ENCODE measurements around the gene PSMA7.
"Not testable (repeated sequence)": the region's sequence is repeated elsewhere in the genome, so short reads cannot be mapped to it uniquely, and the experiment has no call there.

Gene PSMA7

DNA sequence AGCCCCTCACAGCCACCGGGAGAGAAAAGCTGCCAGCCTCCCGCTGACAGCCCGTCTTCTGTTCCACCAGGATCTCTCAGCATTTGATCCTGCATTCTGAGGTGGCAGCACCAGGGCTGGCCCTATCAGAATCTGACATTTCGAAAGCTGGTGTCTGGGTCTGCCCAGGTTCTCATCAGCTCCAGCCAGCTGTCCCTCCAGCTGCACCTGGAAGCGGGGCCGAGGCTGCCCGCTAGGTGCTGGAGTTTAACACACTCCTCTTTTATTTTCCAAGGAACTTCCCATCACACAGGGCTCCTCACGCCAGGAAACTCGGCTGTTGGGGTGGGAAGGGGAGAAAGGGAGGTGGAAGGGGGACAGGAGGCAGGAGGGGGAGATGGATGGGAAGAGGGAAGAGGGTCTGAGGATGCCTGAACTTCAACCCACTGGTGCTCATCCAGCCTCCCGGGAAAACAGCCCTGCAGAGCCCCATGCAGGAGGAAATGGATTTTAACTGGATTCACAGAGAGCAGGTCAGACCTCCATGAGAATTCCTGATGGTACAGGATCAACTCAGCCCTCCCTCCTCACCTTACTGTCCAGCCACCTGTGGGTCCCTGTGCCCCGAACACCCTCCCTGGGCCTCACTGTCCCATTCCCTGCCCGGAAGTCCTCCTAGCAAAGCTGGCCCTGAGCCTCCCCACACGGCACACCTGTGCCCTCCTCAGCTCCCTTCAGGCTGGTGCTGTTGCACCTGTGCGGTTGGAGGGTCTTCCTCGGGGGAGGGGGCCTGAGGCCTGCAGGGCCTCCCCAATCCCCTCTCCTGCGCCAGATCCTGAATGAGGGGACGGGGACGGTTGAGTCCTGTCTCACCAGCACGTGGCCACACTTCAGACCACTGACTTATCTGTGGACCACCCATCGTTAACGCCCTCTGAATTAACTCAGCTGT lies 24.8 kb downstream of the PSMA7 start:
- Histone ChIP-seq H3K27ac (ENCODE audit: poor library complexity, severe bottlenecking) (no peak overlapping the region), H3K36me3 (ENCODE audit: low read depth) (peaks cover under 1% of the 10 kb centered on the region; the same call in 1 of the 2 replicates)

DNA sequence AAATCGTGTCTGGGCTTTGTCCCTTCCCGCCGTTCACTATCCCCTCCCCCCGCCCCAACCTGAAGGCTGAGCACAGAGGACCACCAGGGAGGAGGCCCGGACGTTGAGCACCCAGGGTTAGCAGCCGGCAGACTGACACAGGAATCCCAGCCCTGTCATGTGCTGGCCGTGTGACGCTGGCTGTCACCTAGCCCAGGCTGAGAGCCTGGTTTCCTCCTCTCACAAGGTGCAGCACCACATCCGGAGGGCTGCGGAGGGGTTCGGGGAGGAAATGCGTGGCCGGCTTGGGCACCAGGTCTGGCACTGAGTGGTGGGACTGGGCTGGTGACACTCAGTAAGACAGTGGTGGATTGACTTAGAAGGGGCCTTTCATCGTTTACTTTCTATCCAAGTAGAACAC lies 25.5 kb downstream of the PSMA7 start:
- Histone ChIP-seq H3K36me3 (ENCODE audit: low read depth) (no peaks in the 10 kb centered on the region), H3K27ac (ENCODE audit: poor library complexity, severe bottlenecking) (no peak overlapping the region), H3K27me3 (ENCODE audit: insufficient read depth, poor library complexity, severe bottlenecking) (peaks cover 20% of the 10 kb centered on the region), H3K4me1 (ENCODE audit: insufficient read depth, poor library complexity, severe bottlenecking) (no peaks in the 10 kb centered on the region), H3K4me3 (ENCODE audit: severe bottlenecking) (no peak overlapping the region), H3K9me3 (ENCODE audit: severe bottlenecking) (peaks cover 9% of the 10 kb centered on the region)
- TF ChIP-seq, protein P1, sequence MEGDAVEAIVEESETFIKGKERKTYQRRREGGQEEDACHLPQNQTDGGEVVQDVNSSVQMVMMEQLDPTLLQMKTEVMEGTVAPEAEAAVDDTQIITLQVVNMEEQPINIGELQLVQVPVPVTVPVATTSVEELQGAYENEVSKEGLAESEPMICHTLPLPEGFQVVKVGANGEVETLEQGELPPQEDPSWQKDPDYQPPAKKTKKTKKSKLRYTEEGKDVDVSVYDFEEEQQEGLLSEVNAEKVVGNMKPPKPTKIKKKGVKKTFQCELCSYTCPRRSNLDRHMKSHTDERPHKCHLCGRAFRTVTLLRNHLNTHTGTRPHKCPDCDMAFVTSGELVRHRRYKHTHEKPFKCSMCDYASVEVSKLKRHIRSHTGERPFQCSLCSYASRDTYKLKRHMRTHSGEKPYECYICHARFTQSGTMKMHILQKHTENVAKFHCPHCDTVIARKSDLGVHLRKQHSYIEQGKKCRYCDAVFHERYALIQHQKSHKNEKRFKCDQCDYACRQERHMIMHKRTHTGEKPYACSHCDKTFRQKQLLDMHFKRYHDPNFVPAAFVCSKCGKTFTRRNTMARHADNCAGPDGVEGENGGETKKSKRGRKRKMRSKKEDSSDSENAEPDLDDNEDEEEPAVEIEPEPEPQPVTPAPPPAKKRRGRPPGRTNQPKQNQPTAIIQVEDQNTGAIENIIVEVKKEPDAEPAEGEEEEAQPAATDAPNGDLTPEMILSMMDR (IDR thresholded peaks at IDR 0.05; ENCODE audit: poor library complexity, severe bottlenecking): no peak
- no peak for DNase-seq (ENCODE audit: low spot score)
- no peak for ATAC-seq (ENCODE audit: low read depth)

More for the DNA sequence above, 24.8 kb downstream of the PSMA7 start:
- Histone ChIP-seq H3K9me3 (ENCODE audit: severe bottlenecking) (peaks cover 5% of the 10 kb centered on the region), H3K4me3 (ENCODE audit: severe bottlenecking) (no peak overlapping the region), H3K4me1 (ENCODE audit: insufficient read depth, poor library complexity, severe bottlenecking) (peaks cover under 1% of the 10 kb centered on the region), H3K27me3 (ENCODE audit: insufficient read depth, poor library complexity, severe bottlenecking) (peaks cover 20% of the 10 kb centered on the region)
- TF ChIP-seq, protein P1 (IDR thresholded peaks at IDR 0.05; ENCODE audit: poor library complexity, severe bottlenecking): no peak
- peak; percentile 82 for DNase-seq (ENCODE audit: low spot score)
- no peak for ATAC-seq (ENCODE audit: low read depth)

GRCh38 chr20:62117362-62117646 lies 25.9 kb downstream of the PSMA7 start:
- TF ChIP-seq, protein P1 (IDR thresholded peaks at IDR 0.05; ENCODE audit: poor library complexity, severe bottlenecking): no peak
- Histone ChIP-seq H3K4me3 (ENCODE audit: severe bottlenecking) (no peak overlapping the region), H3K36me3 (ENCODE audit: low read depth) (no peaks in the 10 kb centered on the region), H3K4me1 (ENCODE audit: insufficient read depth, poor library complexity, severe bottlenecking) (no peaks in the 10 kb centered on the region), H3K9me3 (ENCODE audit: severe bottlenecking) (peaks cover 9% of the 10 kb centered on the region), H3K27me3 (ENCODE audit: insufficient read depth, poor library complexity, severe bottlenecking) (peaks cover 20% of the 10 kb centered on the region), H3K27ac (ENCODE audit: poor library complexity, severe bottlenecking) (no peak overlapping the region)
- ATAC-seq (ENCODE audit: low read depth) (no peak), DNase-seq (ENCODE audit: low spot score) (no peak)

DNA sequence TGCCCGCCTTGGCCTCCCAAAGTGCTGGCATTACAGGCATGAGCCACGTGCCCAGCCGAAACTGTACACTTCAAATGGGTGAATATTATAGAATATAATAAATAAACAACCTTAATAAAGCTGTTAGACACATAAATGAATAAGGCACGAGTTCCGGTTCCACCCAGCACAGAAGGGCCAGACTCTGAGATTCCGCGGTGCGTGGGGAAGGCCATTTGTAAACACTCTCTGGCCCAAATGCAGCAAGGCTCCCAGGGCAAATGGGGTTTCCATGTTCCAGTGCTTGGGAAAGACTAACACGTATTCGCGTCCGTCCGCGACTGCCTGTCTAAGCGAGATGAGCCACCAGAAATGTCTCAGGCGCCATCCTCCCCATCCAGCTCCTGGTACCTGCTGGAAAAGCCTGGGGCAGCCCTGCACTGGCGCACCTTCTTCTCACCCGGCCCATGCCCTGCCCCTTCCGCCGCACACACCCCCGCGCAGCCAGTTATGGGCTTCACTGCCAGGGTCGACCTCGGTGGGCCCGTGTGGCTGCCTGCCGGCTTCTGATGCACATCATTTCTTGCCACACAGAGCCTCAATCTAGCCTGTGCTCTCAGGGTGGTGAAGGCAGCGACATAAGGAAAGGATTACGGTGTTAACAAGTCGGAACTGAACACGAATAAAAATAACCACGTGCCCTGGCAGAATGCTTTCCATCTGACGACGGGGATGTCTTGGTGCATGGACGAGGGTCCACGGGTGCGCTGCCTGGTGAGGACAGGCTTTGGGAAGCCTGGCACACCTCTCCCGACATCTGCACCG lies 26.4 kb downstream of the PSMA7 start:
- TF ChIP-seq, protein P1 (IDR thresholded peaks at IDR 0.05; ENCODE audit: poor library complexity, severe bottlenecking): no peak
- H3K36me3 ChIP-seq (ENCODE audit: low read depth): no peaks in the 10 kb centered on the region
- no peaks in the 10 kb centered on the region for H3K4me1 ChIP-seq (ENCODE audit: insufficient read depth, poor library complexity, severe bottlenecking)
- DNase-seq (ENCODE audit: low spot score) (peak; percentile 81), ATAC-seq (ENCODE audit: low read depth) (no peak)
- H3K27ac ChIP-seq (ENCODE audit: poor library complexity, severe bottlenecking): no peak overlapping the region
- H3K27me3 ChIP-seq (ENCODE audit: insufficient read depth, poor library complexity, severe bottlenecking): peaks cover 20% of the 10 kb centered on the region
- H3K4me3 ChIP-seq (ENCODE audit: severe bottlenecking): no peak overlapping the region
- H3K9me3 ChIP-seq (ENCODE audit: severe bottlenecking): peaks cover 11% of the 10 kb centered on the region

DNA sequence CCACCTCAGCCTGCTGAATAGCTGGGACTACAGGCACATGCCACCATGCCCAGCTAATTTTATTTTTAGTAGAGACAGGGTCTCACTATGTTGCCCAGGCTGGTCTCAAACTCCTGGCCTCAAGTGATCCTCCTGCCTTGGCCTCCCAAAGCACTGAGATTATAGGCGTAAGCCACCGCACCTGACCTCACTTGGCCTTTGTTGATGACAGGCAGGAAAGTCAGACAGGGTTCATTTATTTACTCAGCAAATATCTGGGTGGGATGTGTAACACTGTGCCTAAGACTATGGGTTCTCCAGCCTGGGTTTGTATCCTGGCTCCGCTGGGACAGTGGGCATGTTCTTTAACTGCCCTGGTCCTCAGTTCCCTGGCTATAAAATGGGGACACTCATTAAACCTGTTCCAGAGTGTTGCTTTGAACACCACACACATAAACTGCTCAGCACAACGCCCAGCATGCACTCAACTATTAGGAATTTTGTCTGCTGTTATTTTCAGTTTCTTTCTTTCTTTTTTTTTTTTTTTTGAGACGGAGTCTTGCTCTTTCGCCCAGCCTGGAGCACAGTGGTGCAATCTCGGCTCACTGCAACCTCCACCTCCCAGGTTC lies 27.3 kb downstream of the PSMA7 start:
- H3K4me1 ChIP-seq (ENCODE audit: insufficient read depth, poor library complexity, severe bottlenecking); H3K36me3 ChIP-seq (ENCODE audit: low read depth); H3K4me3 ChIP-seq (ENCODE audit: severe bottlenecking); H3K27ac ChIP-seq (ENCODE audit: poor library complexity, severe bottlenecking); DNase-seq (ENCODE audit: low spot score); ATAC-seq (ENCODE audit: low read depth): not testable (repeated sequence)
- Histone ChIP-seq H3K9me3 (ENCODE audit: severe bottlenecking) (peaks cover 19% of the 10 kb centered on the region), H3K27me3 (ENCODE audit: insufficient read depth, poor library complexity, severe bottlenecking) (peaks cover 20% of the 10 kb centered on the region)

Measured in RWPE2 (cell line).